GM12878 (cell line): Measurements from ENCODE around the gene TRIM63. TPM values are rescaled to one million over a fixed set of nuclear protein-coding genes. Genes with fewer than 3 reads are reported as not detected.

ENCODE experiments used
- ATAC-seq: fragments of 200-7000 bp; cut with Tn5 transposase; 3 replicates; pipeline ENCODE4 v1.9.1; 2020; ENCODE audit warnings: mild to moderate bottlenecking, moderate library complexity
- BruUV-seq: library from RNA; stranded (reverse); fragments of 400-500 nt; replicated peaks from 2 replicates; lab custom pipeline; 2021; lab: Mats Ljungman, UMichigan
- CTCF ChIA-PET: fragments of 300-600 bp; sonication (Branson Sonifier 250); formaldehyde crosslinking; extraction: SDS; loops from one replicate; lab custom pipeline; 2021; ENCODE audit warnings: inconsistent platforms; lab: Yijun Ruan, JAX
- POLR2A ChIA-PET: fragments of 350-600 bp; formaldehyde crosslinking; extraction: SDS; loops from one replicate; lab custom pipeline; 2021; ENCODE audit warnings: inconsistent platforms; lab: Charles Lee
- RAD21 ChIA-PET: fragments of 300-600 bp; sonication (Branson Sonifier 250); formaldehyde crosslinking; loops from one replicate; lab custom pipeline; 2023; ENCODE audit warnings: antibody characterized with exemption; ENCODE audit not compliant: unreplicated experiment; lab: Charles Lee
- SMC1A ChIA-PET: fragments of 300-600 bp; sonication (Branson Sonifier 250); formaldehyde crosslinking; loops from one replicate; lab custom pipeline; 2023; ENCODE audit not compliant: unreplicated experiment, uncharacterized antibody; lab: Charles Lee
- DNase-seq: peaks from one replicate; pipeline ENCODE4 v3.0.0-alpha.2; 2011; ENCODE audit warnings: low read depth, low spot score
- FAIRE-seq: peaks from 3 replicates; lab custom pipeline; 2011; peaks lifted over from hg19 to GRCh38; lab: Jason Lieb, UNC
- H2AFZ ChIP-seq: 2 replicates; pipeline ENCODE4 v1.6.0; 2011; ENCODE audit warnings: low read depth, low read length, control low read depth; ENCODE audit not compliant: control insufficient read depth
- H3K27ac ChIP-seq: 2 replicates; pipeline ENCODE4 v1.5.1; 2011; ENCODE audit warnings: control low read depth; ENCODE audit not compliant: control insufficient read depth, insufficient read depth
- H3K27me3 ChIP-seq, 2 experiments: replicated peaks in 1 of 2; 2 replicates each; pipeline versions ENCODE4 v1.6.0 to v1.6.1; 2011; ENCODE audit warnings: low read length in 1 of 2; ENCODE audit not compliant: control insufficient read depth in 2 of 2, insufficient read depth in 2 of 2
- H3K36me3 ChIP-seq, 2 experiments: 2 replicates each; pipeline ENCODE4 v1.5.1; 2011; ENCODE audit warnings: low read length in 1 of 2; ENCODE audit not compliant: control insufficient read depth in 2 of 2, insufficient read depth in 2 of 2
- H3K4me1 ChIP-seq: 2 replicates; pipeline ENCODE4 v1.6.1; 2011; ENCODE audit warnings: mild to moderate bottlenecking, low read length, moderate library complexity, mixed read lengths; ENCODE audit not compliant: control insufficient read depth, insufficient read depth
- H3K4me2 ChIP-seq: 2 replicates; pipeline ENCODE4 v1.6.0; 2011; ENCODE audit warnings: control low read depth; ENCODE audit not compliant: control insufficient read depth, insufficient read depth
- H3K4me3 ChIP-seq: fragments of 200-600 bp; sonication (generic); 2 replicates; pipeline ENCODE4 v1.5.1; 2016
- H3K79me2 ChIP-seq: 2 replicates; pipeline ENCODE4 v1.6.0; 2011; ENCODE audit warnings: low read length; ENCODE audit not compliant: control insufficient read depth, insufficient read depth
- H3K9ac ChIP-seq: 2 replicates; pipeline ENCODE4 v1.8.0; 2011; ENCODE audit warnings: low read length, control low read depth, mixed read lengths; ENCODE audit not compliant: control insufficient read depth, insufficient read depth
- H3K9me3 ChIP-seq: replicated peaks from 3 replicates; pipeline ENCODE4 v1.5.1; 2011; ENCODE audit warnings: mild to moderate bottlenecking, low read length; ENCODE audit not compliant: control insufficient read depth, insufficient read depth
- H4K20me1 ChIP-seq: 2 replicates; pipeline ENCODE4 v1.6.0; 2011; ENCODE audit not compliant: control insufficient read depth, insufficient read depth
- NFXL1 ChIP-seq: fragments of 450-650 bp; IDR thresholded peaks from 2 replicates; pipeline ENCODE4 v1.6.1; 2017; ENCODE audit warnings: antibody characterized with exemption, mild to moderate bottlenecking, borderline replicate concordance
- WGBS: methylation state at CpG from one replicate; pipeline ENCODE4 v1.1.6; 2016; ENCODE audit warnings: low lambda C conversion rate; ENCODE audit not compliant: insufficient replicate concordance, insufficient coverage; ENCODE audit errors: missing lambda C conversion rate; 5-methylcytosine and 5-hydroxymethylcytosine counted together
- in situ Hi-C: fragments of 300-500 bp; cut with MboI; formaldehyde crosslinking; loops from 9 replicates; pipeline ENCODE4 v1.14.3; 2018; ENCODE audit warnings: mixed read lengths
- intact Hi-C: fragments of 100-400 bp; cut with micrococcal nuclease; formaldehyde crosslinking; loops from one replicate; pipeline ENCODE4 v1.14.2; 2022; ENCODE audit not compliant: unreplicated experiment
- polyA plus RNA-seq, 11 experiments: library from polyadenylated mRNA; depleted of rRNA in 4 of 11; unstranded in 6 of 11; stranded (reverse) in 5 of 11; fragments of >200 nt; fragmentation: Nextera tagmentation in 4 of 11; fragmentation: Illumina TruSeq in 1 of 11; extraction: Ambion mirVana in 4 of 11; extraction: Trizol in 1 of 11; gene quantifications; 1 replicate in 1 of 11; 2 replicates in 10 of 11; pipeline versions ENCODE4 v1.2.1 to v1.2.3, GENCODE V29; 2011 to 2016; ENCODE audit warnings: inconsistent platforms in 2 of 11, missing spikeins in 2 of 11, low read depth in 1 of 11
- total RNA-seq, 4 experiments: library from RNA; depleted of rRNA in 3 of 4; stranded (reverse); fragments of >200 nt in 3 of 4; fragmentation: Illumina TruSeq in 1 of 4; extraction: Trizol in 1 of 4; gene quantifications; 2 replicates each; pipeline versions ENCODE4 v1.2.1 to v1.2.3, GENCODE V29; 2013 to 2021
- TF ChIP-seq, protein P1 (sequence below): fragments of 450-650 bp; IDR thresholded peaks from 2 replicates; pipeline ENCODE4 v1.6.1; 2017; ENCODE audit warnings: mild to moderate bottlenecking, moderate library complexity

TRIM63 gene
- total and polyA plus RNA-seq, 10 of the 15 experiments (the other 5 are each of a cell fraction or from before 2014, with no cell fraction given) = not detected

DNA sequence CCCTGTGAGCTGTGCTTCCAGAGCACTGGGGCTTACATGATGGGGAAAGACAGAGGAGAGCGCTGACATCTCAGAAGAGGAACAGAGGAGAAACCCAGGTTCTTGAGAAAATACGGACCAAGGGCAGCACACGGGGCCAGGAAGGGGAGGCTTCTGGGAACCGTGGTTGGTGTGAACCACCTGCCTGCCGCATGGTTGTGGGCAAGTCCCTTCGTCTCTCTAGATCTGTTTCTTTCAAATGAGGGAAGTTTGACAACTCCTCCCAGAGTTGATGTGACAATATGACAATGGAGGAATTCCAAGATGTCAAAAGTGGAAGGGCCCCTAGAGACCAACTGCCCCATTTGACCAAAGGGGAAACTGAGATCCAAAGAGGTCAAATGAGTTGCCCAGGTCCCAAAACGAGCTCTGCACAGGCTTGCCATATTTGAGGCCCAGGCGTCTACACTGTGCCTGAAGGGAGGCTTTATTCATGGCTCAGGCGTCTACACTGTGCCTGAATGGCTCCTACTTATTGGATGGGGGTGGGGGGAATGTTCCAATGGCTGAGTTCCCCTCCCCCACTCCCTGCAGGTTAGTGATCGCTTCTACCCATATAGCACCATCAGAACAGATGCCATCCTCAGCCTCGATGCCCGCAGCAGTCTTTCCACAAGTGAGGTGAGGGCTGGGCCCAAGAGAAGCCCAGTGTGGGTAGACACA, 34.6 kb downstream of the TRIM63 start:
- Histone ChIP-seq H3K9me3 (0 out of 3 replicates have a peak, but pooled peaks cover 2% of the 10 kb centered on the region), H3K4me1 (peaks cover 10% of the 10 kb centered on the region; the same call in 1 of the 2 replicates), H2AFZ (no peak overlapping the region), H3K79me2 (no peaks in the 10 kb centered on the region), H3K4me2 (no peak overlapping the region), H3K4me3 (no peak overlapping the region), H3K27ac (no peak overlapping the region), H3K9ac (no peak overlapping the region), H3K27me3 (peaks cover 0 to 2% of the 10 kb centered on the region in 2 experiments), H4K20me1 (no peaks in the 10 kb centered on the region), H3K36me3 (no peaks in the 10 kb centered on the region)
- RAD21 ChIA-PET = no interaction called here
- SMC1A ChIA-PET = interaction anchor here (0.8 to 1.2 kb wide), 2 partner anchors 35 to 137 kb away, joined by 3 to 5 read pairs; partner anchors contain the start of gene PAFAH2
- no TSS peak for BruUV-seq
- TF ChIP-seq, protein P1, sequence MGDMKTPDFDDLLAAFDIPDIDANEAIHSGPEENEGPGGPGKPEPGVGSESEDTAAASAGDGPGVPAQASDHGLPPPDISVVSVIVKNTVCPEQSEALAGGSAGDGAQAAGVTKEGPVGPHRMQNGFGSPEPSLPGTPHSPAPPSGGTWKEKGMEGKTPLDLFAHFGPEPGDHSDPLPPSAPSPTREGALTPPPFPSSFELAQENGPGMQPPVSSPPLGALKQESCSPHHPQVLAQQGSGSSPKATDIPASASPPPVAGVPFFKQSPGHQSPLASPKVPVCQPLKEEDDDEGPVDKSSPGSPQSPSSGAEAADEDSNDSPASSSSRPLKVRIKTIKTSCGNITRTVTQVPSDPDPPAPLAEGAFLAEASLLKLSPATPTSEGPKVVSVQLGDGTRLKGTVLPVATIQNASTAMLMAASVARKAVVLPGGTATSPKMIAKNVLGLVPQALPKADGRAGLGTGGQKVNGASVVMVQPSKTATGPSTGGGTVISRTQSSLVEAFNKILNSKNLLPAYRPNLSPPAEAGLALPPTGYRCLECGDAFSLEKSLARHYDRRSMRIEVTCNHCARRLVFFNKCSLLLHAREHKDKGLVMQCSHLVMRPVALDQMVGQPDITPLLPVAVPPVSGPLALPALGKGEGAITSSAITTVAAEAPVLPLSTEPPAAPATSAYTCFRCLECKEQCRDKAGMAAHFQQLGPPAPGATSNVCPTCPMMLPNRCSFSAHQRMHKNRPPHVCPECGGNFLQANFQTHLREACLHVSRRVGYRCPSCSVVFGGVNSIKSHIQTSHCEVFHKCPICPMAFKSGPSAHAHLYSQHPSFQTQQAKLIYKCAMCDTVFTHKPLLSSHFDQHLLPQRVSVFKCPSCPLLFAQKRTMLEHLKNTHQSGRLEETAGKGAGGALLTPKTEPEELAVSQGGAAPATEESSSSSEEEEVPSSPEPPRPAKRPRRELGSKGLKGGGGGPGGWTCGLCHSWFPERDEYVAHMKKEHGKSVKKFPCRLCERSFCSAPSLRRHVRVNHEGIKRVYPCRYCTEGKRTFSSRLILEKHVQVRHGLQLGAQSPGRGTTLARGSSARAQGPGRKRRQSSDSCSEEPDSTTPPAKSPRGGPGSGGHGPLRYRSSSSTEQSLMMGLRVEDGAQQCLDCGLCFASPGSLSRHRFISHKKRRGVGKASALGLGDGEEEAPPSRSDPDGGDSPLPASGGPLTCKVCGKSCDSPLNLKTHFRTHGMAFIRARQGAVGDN = peak; percentile 54; the same call in 1 of the 2 replicates
- TF ChIP-seq NFXL1 = no peak
- no peak for ATAC-seq
- DNase-seq = no peak
- CTCF ChIA-PET = interaction anchor here (1.7 to 4.2 kb wide), 3 partner anchors 112 to 137 kb away, joined by 6 to 35 read pairs (median 7); no protein-coding TSS in a partner anchor
- intact Hi-C loops (no loop called here), in situ Hi-C loops (no loop called here)
- POLR2A ChIA-PET = interaction anchor here (0.6 kb wide), 2 partner anchors 592 to 613 kb away, joined by 3 to 4 read pairs; no protein-coding TSS in a partner anchor
- 38% methylated on average over 12 of the region's 12 CpGs for WGBS
- FAIRE-seq = no peak
